HG03139 (cell line): Measurements from ENCODE around the gene ZNF776.
"Not testable (repeated sequence)": the region's sequence is repeated elsewhere in the genome, so short reads cannot be mapped to it uniquely, and the experiment has no call there.

ENCODE experiments used
- ATAC-seq: cut with Tn5 transposase; IDR thresholded peaks from one replicate; pipeline ENCODE4 v1.9.1; 2021; ENCODE audit not compliant: unreplicated experiment

Gene ZNF776

GRCh38 chr19:57746580-57747471 is at the start of gene ZNF776:
ZNF776 (plus strand) TSS chr19:57746815; CDS start chr19:57747059, 244 bp downstream.
- peak; percentile 95 for ATAC-seq

- no peak for ATAC-seq
These were observed 45.0 kb upstream of the ZNF776 start for GRCh38 chr19:57701625-57702024.

- ATAC-seq = no peak
These were observed 40.3 kb upstream of the ZNF776 start for GRCh38 chr19:57706346-57706745.

- no peak for ATAC-seq
These were observed 37.8 kb upstream of the ZNF776 start, which contains the start of gene ZNF154 for GRCh38 chr19:57708641-57709361. ZNF154 (minus strand) TSS chr19:57709204; CDS start chr19:57708971, 233 bp downstream.

- ATAC-seq = no peak
These were observed 37.0 kb upstream of the ZNF776 start for GRCh38 chr19:57709616-57710015.

GRCh38 chr19:57712222-57712621 is 34.4 kb upstream of the ZNF776 start:
- ATAC-seq = no peak

GRCh38 chr19:57719424-57719823 is 27.2 kb upstream of the ZNF776 start:
- no peak for ATAC-seq

GRCh38 chr19:57719901-57720519 is 26.6 kb upstream of the ZNF776 start:
- ATAC-seq = no peak

- no peak for ATAC-seq
These were observed 25.7 kb upstream of the ZNF776 start for GRCh38 chr19:57720878-57721277.

- ATAC-seq = not testable (repeated sequence)
These were observed 8.3 kb upstream of the ZNF776 start for GRCh38 chr19:57738320-57738719.

GRCh38 chr19:57738770-57739169 is 7.8 kb upstream of the ZNF776 start:
- ATAC-seq = not testable (repeated sequence)

- ATAC-seq = no peak
These were observed 825 bp downstream of the ZNF776 start for GRCh38 chr19:57747472-57747807.

- no peak for ATAC-seq
These were observed 1.4 kb downstream of the ZNF776 start for GRCh38 chr19:57748029-57748428.

- ATAC-seq = no peak
These were observed 7.6 kb downstream of the ZNF776 start for GRCh38 chr19:57754091-57754673.

GRCh38 chr19:57755031-57755430 is 8.4 kb downstream of the ZNF776 start:
- ATAC-seq = no peak

- ATAC-seq = no peak
These were observed 11.3 kb downstream of the ZNF776 start for GRCh38 chr19:57757941-57758340.

- ATAC-seq = no peak
These were observed 12.5 kb downstream of the ZNF776 start for GRCh38 chr19:57759096-57759495.

GRCh38 chr19:57769345-57770131 is 22.9 kb downstream of the ZNF776 start, which contains the start of gene ZNF586:
ZNF586 (plus strand) TSS chr19:57769676; CDS start chr19:57769843, 167 bp downstream.
- peak; percentile 96 for ATAC-seq

GRCh38 chr19:57771417-57771816 is 24.8 kb downstream of the ZNF776 start:
- no peak for ATAC-seq

- ATAC-seq = no peak
These were observed 26.9 kb downstream of the ZNF776 start for GRCh38 chr19:57773488-57773887.
